Chondrocyte (in vitro differentiated cells): ENCODE results near the gene NELL1. TPM values are rescaled to one million over a fixed set of nuclear protein-coding genes. Genes with fewer than 3 reads are reported as not detected.

Source experiments
- DNase-seq: peaks from one replicate; pipeline ENCODE4 v3.0.0; 2021; ENCODE audit warnings: mixed read lengths, low spot score
- H3K27ac Mint-ChIP-seq: one replicate; pipeline ENCODE4 v1.8.0; 2021; ENCODE audit warnings: mild to moderate bottlenecking, moderate library complexity, mixed read lengths; ENCODE audit not compliant: unreplicated experiment
- H3K27me3 Mint-ChIP-seq: 2 replicates; pipeline ENCODE4 v1.8.0; 2021; ENCODE audit warnings: low read depth, mixed read lengths
- H3K36me3 Mint-ChIP-seq: 2 replicates; pipeline ENCODE4 v1.8.0; 2021; ENCODE audit warnings: low read depth, mixed read lengths
- H3K4me1 Mint-ChIP-seq: 2 replicates; pipeline ENCODE4 v1.8.0; 2021; ENCODE audit warnings: low read depth, mild to moderate bottlenecking, mixed read lengths
- H3K4me3 Mint-ChIP-seq: one replicate; pipeline ENCODE4 v1.8.0; 2021; ENCODE audit warnings: mild to moderate bottlenecking, moderate library complexity, mixed read lengths; ENCODE audit not compliant: unreplicated experiment
- H3K9me3 Mint-ChIP-seq: 2 replicates; pipeline ENCODE4 v1.8.0; 2021; ENCODE audit warnings: low read depth, mixed read lengths
- CTCF ChIP-seq: fragments of 200-600 bp; sonication (generic); IDR thresholded peaks from 2 replicates; pipeline ENCODE4 v1.5.0; 2021; ENCODE audit warnings: antibody characterized with exemption, mild to moderate bottlenecking, moderate library complexity
- total RNA-seq: library from RNA; stranded (reverse); gene quantifications from 3 replicates; pipeline ENCODE4 v1.2.1, GENCODE V29; 2021

NELL1 gene
- total RNA-seq, 1 donor from 2014 or later, result not detected

DNA sequence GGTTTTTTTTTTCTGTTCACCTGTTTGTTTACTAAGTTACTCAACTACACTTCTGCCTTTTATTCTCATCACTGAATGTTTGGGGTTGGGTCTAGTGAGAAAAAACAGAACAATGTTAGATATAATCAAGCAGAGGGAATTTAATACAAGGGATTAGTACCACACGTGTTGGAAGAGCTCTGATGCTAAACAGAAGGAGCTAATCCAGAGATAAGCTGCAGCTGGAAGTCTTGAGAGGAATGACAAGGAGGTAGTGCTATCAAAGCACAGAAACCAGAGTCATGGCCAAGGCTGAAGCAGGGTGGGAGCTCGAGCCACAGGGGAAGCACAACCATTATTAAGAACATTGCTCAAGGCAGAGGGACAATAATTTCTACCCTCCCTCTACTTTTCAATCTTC is 919.4 kb downstream of the NELL1 start:
- no peak for DNase-seq
- Mint-ChIP-seq H3K4me1 (no peaks in the 10 kb centered on the region), H3K9me3 (no peaks in the 10 kb centered on the region), H3K4me3 (no peak overlapping the region), H3K27ac (no peak overlapping the region), H3K27me3 (peaks cover 8% of the 10 kb centered on the region), H3K36me3 (no peaks in the 10 kb centered on the region)
- TF ChIP-seq CTCF, result no peak

- TF ChIP-seq CTCF, result no peak
- peaks cover 3% of the 10 kb centered on the region for H3K27me3 Mint-ChIP-seq
- H3K9me3 Mint-ChIP-seq, result peaks cover 3% of the 10 kb centered on the region
- H3K27ac Mint-ChIP-seq, result no peak overlapping the region
- no peaks in the 10 kb centered on the region for H3K4me1 Mint-ChIP-seq
- no peak overlapping the region for H3K4me3 Mint-ChIP-seq
- no peak for DNase-seq
- no peaks in the 10 kb centered on the region for H3K36me3 Mint-ChIP-seq
Measured at GRCh38 chr11:21602699-21603098, 933.3 kb downstream of the NELL1 start.

GRCh38 chr11:21603886-21604285 is 934.5 kb downstream of the NELL1 start:
- Mint-ChIP-seq H3K4me3 (no peak overlapping the region), H3K27ac (no peak overlapping the region), H3K27me3 (peaks cover 3% of the 10 kb centered on the region), H3K9me3 (peaks cover 6% of the 10 kb centered on the region), H3K4me1 (no peaks in the 10 kb centered on the region), H3K36me3 (no peaks in the 10 kb centered on the region)
- no peak for TF ChIP-seq CTCF
- no peak for DNase-seq

GRCh38 chr11:21604564-21604963 is 935.2 kb downstream of the NELL1 start:
- Mint-ChIP-seq H3K36me3 (no peaks in the 10 kb centered on the region), H3K4me1 (no peaks in the 10 kb centered on the region), H3K4me3 (no peak overlapping the region), H3K9me3 (peaks cover 6% of the 10 kb centered on the region), H3K27me3 (peaks cover 3% of the 10 kb centered on the region), H3K27ac (no peak overlapping the region)
- no peak for DNase-seq
- TF ChIP-seq CTCF, result no peak

GRCh38 chr11:21612326-21612725 is 942.9 kb downstream of the NELL1 start:
- peaks cover 6% of the 10 kb centered on the region for H3K9me3 Mint-ChIP-seq
- peaks cover 2% of the 10 kb centered on the region for H3K27me3 Mint-ChIP-seq
- TF ChIP-seq CTCF, result no peak
- no peak for DNase-seq
- H3K4me1 Mint-ChIP-seq, result no peaks in the 10 kb centered on the region
- no peak overlapping the region for H3K27ac Mint-ChIP-seq
- H3K36me3 Mint-ChIP-seq, result no peaks in the 10 kb centered on the region
- no peak overlapping the region for H3K4me3 Mint-ChIP-seq
